Mesenchymal stem cell (in vitro differentiated cells and primary cell): Measurements from ENCODE around the gene SPTBN1.
A peak's percentile ranks its signal among the peaks of the same experiment; 100 is the strongest.

Source experiments
- DNase-seq: peaks from one replicate; pipeline ENCODE4 v3.0.0-alpha.2; 2013
- H2AFZ ChIP-seq: one replicate; pipeline ENCODE4 v1.6.1; 2013; ENCODE audit warnings: low read depth, mild to moderate bottlenecking, control low read depth, inconsistent platforms, low read length, moderate library complexity
- H2AK5ac ChIP-seq: 2 replicates; pipeline ENCODE4 v1.6.1; 2013; ENCODE audit warnings: low read length, moderate library complexity, mild to moderate bottlenecking, inconsistent platforms; ENCODE audit not compliant: severe bottlenecking
- H2BK120ac ChIP-seq: one replicate; pipeline ENCODE4 v1.6.1; 2013; ENCODE audit warnings: low read depth, mild to moderate bottlenecking, inconsistent platforms, low read length, moderate library complexity
- H2BK12ac ChIP-seq, 2 experiments: one replicate each; pipeline ENCODE4 v1.6.1; 2013; ENCODE audit warnings: inconsistent platforms in 2 of 2, low read length in 2 of 2, mild to moderate bottlenecking in 2 of 2, moderate library complexity in 2 of 2, control low read depth in 1 of 2
- H2BK15ac ChIP-seq: one replicate; pipeline ENCODE4 v1.6.1; 2013; ENCODE audit warnings: mild to moderate bottlenecking, low read depth, inconsistent platforms; ENCODE audit not compliant: poor library complexity, severe bottlenecking
- H2BK5ac ChIP-seq: 2 replicates; pipeline ENCODE4 v1.6.1; 2013; ENCODE audit warnings: low read depth, mild to moderate bottlenecking, low read length, control low read depth, inconsistent platforms; ENCODE audit not compliant: poor library complexity, severe bottlenecking
- H3K14ac ChIP-seq, 2 experiments: one replicate each; pipeline ENCODE4 v1.6.1; 2013; ENCODE audit warnings: inconsistent platforms in 2 of 2, low read length in 2 of 2, control low read depth in 1 of 2, mild to moderate bottlenecking in 1 of 2, moderate library complexity in 1 of 2
- H3K18ac ChIP-seq, 2 experiments: one replicate each; pipeline ENCODE4 v1.6.1; 2013; ENCODE audit warnings: inconsistent platforms in 2 of 2, low read length in 2 of 2, control low read depth in 1 of 2, low read depth in 1 of 2, mild to moderate bottlenecking in 1 of 2
- H3K23ac ChIP-seq, 2 experiments: one replicate each; pipeline ENCODE4 v1.6.1; 2013; ENCODE audit warnings: inconsistent platforms in 2 of 2, low read length in 2 of 2, mild to moderate bottlenecking in 2 of 2, moderate library complexity in 2 of 2, control low read depth in 1 of 2
- H3K27ac ChIP-seq: 2 replicates; pipeline ENCODE4 v1.5.1; 2013; ENCODE audit warnings: mild to moderate bottlenecking, moderate library complexity, low read length, control low read depth, inconsistent platforms; ENCODE audit not compliant: poor library complexity, severe bottlenecking
- H3K27me3 ChIP-seq, 2 experiments: 2 replicates each; pipeline versions ENCODE4 v1.6.1 to v1.7.0; 2013; ENCODE audit warnings: low read length in 2 of 2, mild to moderate bottlenecking in 2 of 2, moderate library complexity in 2 of 2, control low read depth in 1 of 2, inconsistent platforms in 1 of 2; ENCODE audit not compliant: control insufficient read depth in 1 of 2, insufficient read depth in 1 of 2
- H3K36me3 ChIP-seq, 2 experiments: 2 replicates each; pipeline versions ENCODE4 v1.6.1 to v1.7.0; 2013; ENCODE audit warnings: low read length in 2 of 2, control low read depth in 1 of 2, inconsistent platforms in 1 of 2, low read depth in 1 of 2, mild to moderate bottlenecking in 1 of 2; ENCODE audit not compliant: insufficient read depth in 2 of 2, control insufficient read depth in 1 of 2
- H3K4ac ChIP-seq, 2 experiments: one replicate each; pipeline ENCODE4 v1.6.1; 2013; ENCODE audit warnings: inconsistent platforms in 2 of 2, low read length in 2 of 2, mild to moderate bottlenecking in 2 of 2, moderate library complexity in 2 of 2, control low read depth in 1 of 2, low read depth in 1 of 2
- H3K4me1 ChIP-seq: 2 replicates; pipeline ENCODE4 v1.6.1; 2013; ENCODE audit warnings: low read depth, low read length, control low read depth; ENCODE audit not compliant: control insufficient read depth, insufficient read depth
- H3K4me2 ChIP-seq: 2 replicates; pipeline ENCODE4 v1.6.1; 2013; ENCODE audit warnings: low read length, mild to moderate bottlenecking, inconsistent platforms; ENCODE audit not compliant: poor library complexity, severe bottlenecking
- H3K4me3 ChIP-seq, 2 experiments: 2 replicates each; pipeline versions ENCODE4 v1.5.1 to v1.7.0; 2013; ENCODE audit warnings: low read length in 2 of 2, mild to moderate bottlenecking in 2 of 2, control low read depth in 1 of 2, low read depth in 1 of 2; ENCODE audit not compliant: insufficient read depth in 1 of 2
- H3K79me1 ChIP-seq: replicated peaks from 2 replicates; pipeline ENCODE4 v1.6.1; 2013; ENCODE audit warnings: mild to moderate bottlenecking, control low read depth, low read length, inconsistent platforms; ENCODE audit not compliant: poor library complexity, severe bottlenecking
- H3K9ac ChIP-seq: 2 replicates; pipeline ENCODE4 v1.7.0; 2013; ENCODE audit warnings: mild to moderate bottlenecking, low read length, moderate library complexity
- H3K9me3 ChIP-seq: 2 replicates; pipeline ENCODE4 v1.7.0; 2013; ENCODE audit warnings: mild to moderate bottlenecking, low read length; ENCODE audit not compliant: control insufficient read depth
- H4K8ac ChIP-seq: one replicate; pipeline ENCODE4 v1.6.1; 2013; ENCODE audit warnings: inconsistent platforms, mild to moderate bottlenecking, low read length, moderate library complexity
- H4K91ac ChIP-seq: one replicate; pipeline ENCODE4 v1.6.1; 2013; ENCODE audit warnings: mild to moderate bottlenecking, low read length, inconsistent platforms
- WGBS: methylation state at CpG from one replicate; pipeline ENCODE4 v1.1.7; 2013; ENCODE audit warnings: mixed read lengths; 5-methylcytosine and 5-hydroxymethylcytosine counted together

SPTBN1 gene

DNA sequence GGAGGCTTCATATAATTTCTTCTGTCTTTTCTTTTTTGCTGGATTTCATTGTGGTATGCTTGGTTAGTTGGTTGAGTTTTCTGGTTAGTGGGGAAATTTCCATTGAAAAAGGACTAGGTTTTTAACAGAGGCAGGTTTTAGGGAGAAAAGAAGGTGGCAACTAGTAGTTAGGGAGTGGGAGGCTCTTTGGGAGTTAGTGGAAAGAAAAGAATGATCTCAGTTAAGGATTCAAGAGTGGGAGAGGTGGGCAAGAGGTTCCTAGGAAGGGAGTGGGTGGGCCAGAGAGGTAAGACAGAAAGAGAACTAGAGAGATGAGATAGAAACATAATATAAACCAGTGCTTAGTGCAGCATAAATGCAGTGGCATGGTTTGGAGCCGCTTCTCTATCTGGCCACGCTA lies 96.9 kb downstream of the SPTBN1 start:
- Histone ChIP-seq H3K4me2 (no peak overlapping the region), H3K14ac (no peak overlapping the region), H4K8ac (no peak overlapping the region), H2BK12ac (no peak overlapping the region), H2BK120ac (no peak overlapping the region), H3K23ac (no peak overlapping the region), H3K4ac (no peak overlapping the region), H3K27me3 (no peaks in the 10 kb centered on the region), H4K91ac (no peak overlapping the region), H3K9ac (no peak overlapping the region), H2BK5ac (no peak overlapping the region), H3K4me1 (peaks cover 20% of the 10 kb centered on the region), H2AK5ac (no peak overlapping the region), H2BK15ac (no peak overlapping the region), H3K4me3 (no peak overlapping the region), H3K27ac (no peak overlapping the region), H3K36me3 (peaks cover 6 to 30% of the 10 kb centered on the region in 2 experiments), H2AFZ (no peak overlapping the region), H3K18ac (no peak overlapping the region), H3K9me3 (no peaks in the 10 kb centered on the region), H3K79me1 (peaks cover 36% of the 10 kb centered on the region)
- no peak for DNase-seq
- WGBS: 97% methylated on average over 2 of the region's 2 CpGs

GRCh38 chr2:54553775-54554174 lies 97.6 kb downstream of the SPTBN1 start:
- Histone ChIP-seq H3K18ac (no peak overlapping the region), H3K9ac (no peak overlapping the region), H2AK5ac (no peak overlapping the region), H3K79me1 (peaks cover 31% of the 10 kb centered on the region), H3K9me3 (no peaks in the 10 kb centered on the region), H3K27me3 (no peaks in the 10 kb centered on the region), H3K4ac (no peak overlapping the region), H3K4me3 (no peak overlapping the region), H2BK120ac (no peak overlapping the region), H3K4me2 (no peak overlapping the region), H2BK12ac (no peak overlapping the region), H3K27ac (no peak overlapping the region), H4K8ac (no peak overlapping the region), H2BK5ac (no peak overlapping the region), H2BK15ac (no peak overlapping the region), H3K23ac (no peak overlapping the region), H3K36me3 (peaks cover 6 to 24% of the 10 kb centered on the region in 2 experiments), H3K14ac (no peak overlapping the region), H2AFZ (no peak overlapping the region), H3K4me1 (peaks cover 18% of the 10 kb centered on the region), H4K91ac (no peak overlapping the region)
- WGBS: 95% methylated on average over 1 of the region's 1 CpG
- no peak for DNase-seq

DNA sequence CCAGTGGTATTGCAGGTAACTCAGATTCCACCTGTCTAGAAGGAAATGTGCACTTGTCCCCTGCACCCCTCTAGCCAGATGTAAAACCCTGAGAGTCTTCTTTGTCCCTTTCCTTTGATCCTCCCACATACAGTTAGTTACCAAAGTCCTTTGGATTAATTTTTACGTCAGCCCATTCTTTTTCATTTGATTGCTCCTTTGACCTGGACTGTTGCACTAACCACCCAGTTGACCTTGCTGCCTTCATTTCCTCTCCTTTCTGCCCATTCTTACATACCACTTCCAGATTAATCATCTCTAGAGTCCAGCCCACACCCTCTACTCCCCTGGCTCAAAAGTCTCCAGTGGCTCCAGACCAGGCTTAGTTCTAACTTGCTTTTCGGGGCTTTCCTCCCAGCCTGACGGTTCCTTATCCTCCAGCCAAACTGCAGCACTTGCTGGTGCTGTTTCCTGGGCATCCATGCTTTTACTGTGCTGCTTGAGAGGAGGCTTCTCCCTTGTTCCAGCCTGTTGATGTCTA lies 99.3 kb downstream of the SPTBN1 start:
- no peak overlapping the region for H3K4me2 ChIP-seq
- H3K4me3 ChIP-seq: no peak overlapping the region
- peaks cover 3 to 15% of the 10 kb centered on the region in 2 experiments for H3K36me3 ChIP-seq
- H4K91ac ChIP-seq: no peak overlapping the region
- peak overlapping the region in 1 of 2 experiments; percentile 31 for H3K23ac ChIP-seq
- H3K4ac ChIP-seq: peak overlapping the region in 1 of 2 experiments; percentile 58
- no peak for DNase-seq
- H2BK5ac ChIP-seq: no peak overlapping the region
- H3K9ac ChIP-seq: no peak overlapping the region
- no peak overlapping the region for H2AFZ ChIP-seq
- no peak overlapping the region for H2BK15ac ChIP-seq
- H4K8ac ChIP-seq: no peak overlapping the region
- peaks cover 16% of the 10 kb centered on the region for H3K4me1 ChIP-seq
- H3K18ac ChIP-seq: peak overlapping the region; percentile 44 to 58
- H3K9me3 ChIP-seq: no peaks in the 10 kb centered on the region
- no peaks in the 10 kb centered on the region for H3K27me3 ChIP-seq
- H3K79me1 ChIP-seq: peaks cover 20% of the 10 kb centered on the region
- H2BK12ac ChIP-seq: peak overlapping the region; percentile 42 to 88
- peak overlapping the region in 1 of 2 experiments; percentile 85 for H3K14ac ChIP-seq
- H3K27ac ChIP-seq: no peak overlapping the region
- H2BK120ac ChIP-seq: no peak overlapping the region
- H2AK5ac ChIP-seq: peak overlapping the region; percentile 15
- 69% methylated on average over 3 of the region's 3 CpGs for WGBS

DNA sequence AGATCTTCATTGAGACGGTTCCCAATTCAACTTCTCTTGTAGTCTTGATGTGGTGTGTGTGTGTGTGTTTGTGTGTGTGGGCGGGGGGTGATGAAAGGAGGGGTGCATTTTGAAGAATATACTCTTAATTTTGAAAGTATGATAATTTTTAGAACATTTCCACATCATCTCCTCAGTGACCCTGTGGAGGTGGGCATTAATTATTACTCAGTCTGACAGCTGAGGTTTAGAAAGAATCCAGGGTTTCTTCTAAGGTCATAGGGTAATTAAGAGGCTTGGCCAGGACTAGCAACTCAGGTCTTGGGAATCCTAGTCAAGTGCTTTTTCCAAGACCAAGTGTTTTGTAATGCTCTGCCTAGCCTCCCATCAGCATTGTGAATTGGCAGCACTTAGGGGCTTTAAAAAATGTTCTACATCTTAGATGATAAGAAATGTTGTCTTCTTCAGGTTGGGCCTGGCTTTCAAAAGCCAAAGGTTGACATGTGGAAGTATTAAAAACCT lies 100.5 kb downstream of the SPTBN1 start:
- Histone ChIP-seq H3K14ac (no peak overlapping the region), H3K18ac (no peak overlapping the region)
- peak; percentile 95 for DNase-seq

More for the DNA sequence above, 100.5 kb downstream of the SPTBN1 start:
- peak overlapping the region; percentile 74 for H3K27ac ChIP-seq
- H3K9me3 ChIP-seq: no peaks in the 10 kb centered on the region
- no peak overlapping the region for H3K23ac ChIP-seq
- H3K36me3 ChIP-seq: peaks cover 0 to 6% of the 10 kb centered on the region in 2 experiments
- H2BK120ac ChIP-seq: no peak overlapping the region
- H4K8ac ChIP-seq: no peak overlapping the region
- WGBS: no CpG with 5 or more reads among the region's 2 CpGs
- peak overlapping the region in 1 of 2 experiments; percentile 22 for H2BK12ac ChIP-seq
- H3K4me1 ChIP-seq: peaks cover 13% of the 10 kb centered on the region
- H2AFZ ChIP-seq: no peak overlapping the region
- H2BK5ac ChIP-seq: no peak overlapping the region
- H3K9ac ChIP-seq: peak overlapping the region; percentile 89
- H2BK15ac ChIP-seq: no peak overlapping the region
- peaks cover 12% of the 10 kb centered on the region for H3K79me1 ChIP-seq
- no peak overlapping the region for H3K4ac ChIP-seq
- H4K91ac ChIP-seq: no peak overlapping the region
- peak overlapping the region in 1 of 2 experiments; percentile 76 for H3K4me3 ChIP-seq
- H2AK5ac ChIP-seq: peak overlapping the region; percentile 79
- H3K27me3 ChIP-seq: no peaks in the 10 kb centered on the region
- H3K4me2 ChIP-seq: peak overlapping the region; percentile 48
